ENCODE data around the gene MACROD2. TPM values are rescaled to one million over a fixed set of nuclear protein-coding genes. Genes with fewer than 3 reads are reported as not detected.
A peak's percentile ranks its signal among the peaks of the same experiment; 100 is the strongest.

The MACROD2 gene
- total RNA-seq, 1 experiment from 2014 or later: 1.4 TPM

GRCh38 chr20:14334306-14334930 is 339.1 kb downstream of the MACROD2 start:
- Histone ChIP-seq H3K36me3 (ENCODE audit: insufficient read depth, low read length, poor library complexity, severe bottlenecking) (no peaks in the 10 kb centered on the region), H3K27ac (ENCODE audit: low read depth, low read length, poor library complexity, severe bottlenecking) (no peak overlapping the region), H3K27me3 (replicated peaks; ENCODE audit: insufficient read depth, low read depth, low read length, poor library complexity) (peaks cover 16% of the 10 kb centered on the region), H3K9me3 (ENCODE audit: low read depth, low read length, poor library complexity, severe bottlenecking) (no peaks in the 10 kb centered on the region), H3K4me3 (ENCODE audit: low read depth, low read length, poor library complexity, severe bottlenecking) (no peak overlapping the region), H3K4me1 (ENCODE audit: insufficient read depth, low read length, poor library complexity, severe bottlenecking) (no peaks in the 10 kb centered on the region)
- intact Hi-C loops (cut with micrococcal nuclease; ENCODE audit: unreplicated experiment): no loop called here
- peak; percentile 34 for DNase-seq (ENCODE audit: low spot score)
- CTCF ChIA-PET: no interaction called here
- POLR2A ChIA-PET (ENCODE audit: low non-redundant PET): no interaction called here
- no TSS peak for BruUV-seq (replicated peaks)
- TF ChIP-seq EZH2 (IDR thresholded peaks at IDR 0.05; ENCODE audit: borderline replicate concordance, low read depth, low read length, poor library complexity, severe bottlenecking) (no peak), CTCF (conservative IDR thresholded peaks at IDR 0.05; ENCODE audit: low read depth, low read length) (peak; percentile 33; the same call in 1 of the 2 replicates)

GRCh38 chr20:14335052-14335451 is 339.7 kb downstream of the MACROD2 start:
- DNase-seq (ENCODE audit: low spot score): no peak
- Histone ChIP-seq H3K27ac (ENCODE audit: low read depth, low read length, poor library complexity, severe bottlenecking) (no peak overlapping the region), H3K27me3 (replicated peaks; ENCODE audit: insufficient read depth, low read depth, low read length, poor library complexity) (peaks cover 16% of the 10 kb centered on the region), H3K4me3 (ENCODE audit: low read depth, low read length, poor library complexity, severe bottlenecking) (no peak overlapping the region), H3K9me3 (ENCODE audit: low read depth, low read length, poor library complexity, severe bottlenecking) (no peaks in the 10 kb centered on the region), H3K36me3 (ENCODE audit: insufficient read depth, low read length, poor library complexity, severe bottlenecking) (no peaks in the 10 kb centered on the region), H3K4me1 (ENCODE audit: insufficient read depth, low read length, poor library complexity, severe bottlenecking) (no peaks in the 10 kb centered on the region)
- TF ChIP-seq CTCF (conservative IDR thresholded peaks at IDR 0.05; ENCODE audit: low read depth, low read length) (no peak), EZH2 (IDR thresholded peaks at IDR 0.05; ENCODE audit: borderline replicate concordance, low read depth, low read length, poor library complexity, severe bottlenecking) (no peak)
- ChIA-PET POLR2A (ENCODE audit: low non-redundant PET) (no interaction called here), CTCF (no interaction called here)
- intact Hi-C loops (cut with micrococcal nuclease; ENCODE audit: unreplicated experiment): loop anchor here (5.0 kb wide), 1 partner anchor 902 kb away; no protein-coding TSS in a partner anchor
- BruUV-seq (replicated peaks): no TSS peak

GRCh38 chr20:14336686-14337085 is 341.4 kb downstream of the MACROD2 start:
- POLR2A ChIA-PET (ENCODE audit: low non-redundant PET): no interaction called here
- intact Hi-C loops (cut with micrococcal nuclease; ENCODE audit: unreplicated experiment): loop anchor here (5.0 kb wide), 1 partner anchor 901 kb away; no protein-coding TSS in a partner anchor

More at GRCh38 chr20:14336686-14337085, 341.4 kb downstream of the MACROD2 start:
- no peaks in the 10 kb centered on the region for H3K36me3 ChIP-seq (ENCODE audit: insufficient read depth, low read length, poor library complexity, severe bottlenecking)
- no peaks in the 10 kb centered on the region for H3K4me1 ChIP-seq (ENCODE audit: insufficient read depth, low read length, poor library complexity, severe bottlenecking)
- H3K9me3 ChIP-seq (ENCODE audit: low read depth, low read length, poor library complexity, severe bottlenecking): no peaks in the 10 kb centered on the region
- H3K27me3 ChIP-seq (replicated peaks; ENCODE audit: insufficient read depth, low read depth, low read length, poor library complexity): peaks cover 12% of the 10 kb centered on the region
- no peak overlapping the region for H3K4me3 ChIP-seq (ENCODE audit: low read depth, low read length, poor library complexity, severe bottlenecking)
- no peak overlapping the region for H3K27ac ChIP-seq (ENCODE audit: low read depth, low read length, poor library complexity, severe bottlenecking)
- TF ChIP-seq EZH2 (IDR thresholded peaks at IDR 0.05; ENCODE audit: borderline replicate concordance, low read depth, low read length, poor library complexity, severe bottlenecking): no peak
- no peak for TF ChIP-seq CTCF (conservative IDR thresholded peaks at IDR 0.05; ENCODE audit: low read depth, low read length)
- CTCF ChIA-PET: no interaction called here
- no TSS peak for BruUV-seq (replicated peaks)
- DNase-seq (ENCODE audit: low spot score): no peak
